NCI-H2107 treated with DMSO at 0.1 percent for 48 hours (cell line): ENCODE results near the gene FAM76B.
"Not testable (repeated sequence)": the region's sequence is repeated elsewhere in the genome, so short reads cannot be mapped to it uniquely, and the experiment has no call there.

Experiments used
- DNase-seq: peaks from one replicate; lab custom pipeline; 2025; ENCODE audit not compliant: unreplicated experiment; lab: John Stamatoyannopoulos, UW

The FAM76B gene

DNA sequence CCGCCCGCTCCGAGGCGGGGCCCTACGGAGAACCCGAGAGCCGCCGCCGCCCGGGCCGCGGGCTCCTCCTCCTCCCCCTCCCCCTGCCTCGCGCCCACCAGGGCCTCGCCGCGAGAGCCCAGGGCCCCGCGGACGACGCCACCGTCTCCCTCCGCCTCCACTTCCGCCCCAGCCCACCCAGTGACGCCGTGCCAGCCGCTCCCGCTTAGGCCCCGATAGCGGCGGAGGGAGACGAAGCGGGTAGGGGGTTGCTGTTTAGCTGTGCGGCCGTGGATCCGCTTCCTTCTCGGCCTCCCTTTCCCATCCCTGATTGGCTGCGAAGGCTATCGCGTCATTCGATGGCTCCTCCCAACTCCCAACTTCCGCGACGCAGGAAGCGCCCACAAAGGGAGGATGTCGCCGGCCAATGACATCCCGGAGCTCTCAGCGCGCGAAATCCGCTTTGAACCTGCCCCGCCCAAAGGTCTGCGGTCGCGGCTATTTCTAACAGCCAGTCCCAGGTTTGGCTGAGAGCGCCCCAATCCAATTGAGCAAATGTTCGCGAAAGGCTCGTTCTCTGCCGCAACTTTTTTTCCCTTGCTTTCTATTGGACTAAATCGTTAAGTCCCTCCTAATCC is at the start of gene FAM76B:
Gene FAM76B (minus strand): TSS at position 277 of the 617 bp plus-strand sequence. CDS start 304 bp downstream, outside the sequence.
- DNase-seq, result peak; percentile 93

DNA sequence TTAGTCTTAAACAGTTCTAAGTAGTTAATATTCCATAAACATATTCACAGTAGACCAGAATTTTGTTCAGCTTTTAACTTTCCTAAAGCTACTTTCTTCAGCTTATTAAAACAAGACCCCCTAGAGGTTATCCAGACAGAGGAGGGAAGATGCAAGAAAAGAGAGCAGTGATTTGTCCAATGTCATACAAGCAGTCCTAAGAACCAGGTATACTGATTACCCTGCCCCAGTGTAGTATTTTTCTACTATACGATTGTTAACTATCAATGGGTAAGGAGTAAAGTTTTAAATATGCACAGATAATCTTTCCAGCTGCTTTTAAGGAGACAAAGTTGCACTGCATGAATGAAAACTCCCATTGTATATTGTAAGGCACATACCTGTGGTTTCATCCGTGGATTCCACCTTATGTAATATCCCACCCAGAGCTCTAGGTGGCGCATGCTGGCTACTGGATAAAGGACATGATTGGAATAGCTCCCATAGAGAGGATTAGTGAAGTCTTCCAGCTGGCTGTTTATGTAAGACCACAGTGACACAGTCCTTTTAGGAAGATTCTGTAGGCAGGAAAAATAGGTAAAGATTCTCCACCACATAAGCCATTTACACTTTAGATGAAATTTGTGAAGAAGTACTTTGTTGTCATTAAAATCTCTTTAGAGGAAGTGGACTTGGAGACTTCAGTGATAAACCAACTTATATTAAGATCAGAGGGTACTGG is 46.3 kb upstream of the FAM76B start:
- DNase-seq, result peak; percentile 63

DNA sequence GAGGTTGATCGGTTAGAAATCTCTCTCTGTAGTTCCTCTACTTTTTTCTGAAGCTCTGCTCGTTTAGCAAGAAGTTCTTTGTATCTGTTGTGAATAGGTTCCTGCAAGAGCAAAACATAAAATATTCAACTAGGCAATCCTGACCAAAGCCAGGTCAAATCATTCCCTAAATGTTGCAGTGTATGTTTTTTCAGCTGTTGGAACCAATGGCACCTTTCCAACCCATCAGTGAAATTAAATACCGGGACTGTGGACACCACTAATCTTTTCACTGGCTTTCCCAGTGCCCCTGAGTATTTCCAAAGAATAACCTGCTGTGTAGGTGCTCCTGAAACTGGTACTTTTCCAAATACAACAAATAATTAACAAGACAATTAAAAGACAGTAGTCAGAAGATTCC is 45.8 kb upstream of the FAM76B start:
- no peak for DNase-seq

DNA sequence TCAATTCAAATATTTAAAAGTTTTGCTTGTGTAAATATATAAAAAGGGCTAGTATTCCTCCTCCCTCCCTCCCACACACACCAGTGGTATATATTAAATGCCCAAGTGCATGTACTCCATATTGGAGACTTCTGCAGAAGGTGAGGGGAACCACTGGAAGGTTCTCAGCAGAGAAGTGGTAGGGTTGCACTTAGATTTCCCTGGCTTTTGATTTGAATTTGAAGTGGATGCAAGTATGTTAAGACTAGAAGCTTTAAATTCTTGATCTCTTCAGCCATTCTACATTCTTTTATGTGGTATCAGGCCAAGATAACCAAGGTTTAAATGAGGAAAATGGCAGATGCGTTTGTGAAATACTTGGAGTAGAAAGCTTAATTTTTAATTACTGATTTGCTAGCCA is 43.8 kb upstream of the FAM76B start:
- DNase-seq, result no peak

DNA sequence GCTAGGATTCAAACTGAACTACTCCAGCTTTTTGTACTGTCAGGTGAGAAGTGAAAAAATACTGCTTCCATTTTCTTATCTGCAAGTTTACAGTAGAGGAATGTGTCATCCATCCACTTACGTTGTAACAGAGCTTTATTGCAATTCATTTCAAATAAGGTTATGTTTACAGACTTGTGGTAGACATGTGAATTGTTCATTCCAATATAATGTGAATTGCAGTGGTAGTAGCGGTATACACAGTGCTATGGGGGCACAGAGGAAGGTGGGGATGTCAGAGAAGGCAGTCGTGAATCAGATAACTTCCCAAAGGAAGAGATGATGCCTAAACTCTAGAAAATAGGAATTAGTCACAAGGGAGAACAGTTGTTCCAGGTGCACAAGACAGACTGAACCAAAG is 43.2 kb upstream of the FAM76B start:
- DNase-seq, result no peak

DNA sequence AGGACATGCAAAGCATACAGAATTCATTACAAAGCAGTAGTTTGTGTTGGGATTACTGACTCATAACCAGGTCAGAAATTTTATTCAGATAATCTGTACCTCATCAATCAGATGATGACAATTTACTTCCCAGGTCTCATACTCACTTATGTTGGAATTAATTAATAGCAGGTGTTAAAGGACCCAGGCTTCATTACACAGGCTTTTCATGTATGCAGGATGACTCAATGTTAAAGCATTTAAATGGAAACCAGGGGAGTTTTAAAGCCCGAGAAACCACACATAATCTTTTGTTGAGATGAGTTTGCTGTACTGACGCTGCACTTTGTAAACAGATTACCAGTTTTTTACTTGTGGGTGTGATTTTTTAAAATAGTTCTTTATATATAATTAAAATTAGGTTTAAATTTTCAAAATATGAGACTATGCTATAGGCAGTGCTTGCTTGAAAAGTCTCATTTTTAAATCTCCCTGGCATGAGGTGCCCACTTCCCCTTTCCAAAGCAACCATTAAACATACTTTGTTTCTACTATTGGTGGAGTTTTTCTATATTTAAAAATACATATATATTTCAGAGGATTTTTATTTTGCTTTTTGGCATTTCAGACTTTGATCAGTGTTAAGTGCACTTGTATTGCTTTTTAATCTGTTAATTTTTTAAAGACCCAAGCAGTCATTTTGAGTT is 41.8 kb upstream of the FAM76B start:
- DNase-seq, result no peak

DNA sequence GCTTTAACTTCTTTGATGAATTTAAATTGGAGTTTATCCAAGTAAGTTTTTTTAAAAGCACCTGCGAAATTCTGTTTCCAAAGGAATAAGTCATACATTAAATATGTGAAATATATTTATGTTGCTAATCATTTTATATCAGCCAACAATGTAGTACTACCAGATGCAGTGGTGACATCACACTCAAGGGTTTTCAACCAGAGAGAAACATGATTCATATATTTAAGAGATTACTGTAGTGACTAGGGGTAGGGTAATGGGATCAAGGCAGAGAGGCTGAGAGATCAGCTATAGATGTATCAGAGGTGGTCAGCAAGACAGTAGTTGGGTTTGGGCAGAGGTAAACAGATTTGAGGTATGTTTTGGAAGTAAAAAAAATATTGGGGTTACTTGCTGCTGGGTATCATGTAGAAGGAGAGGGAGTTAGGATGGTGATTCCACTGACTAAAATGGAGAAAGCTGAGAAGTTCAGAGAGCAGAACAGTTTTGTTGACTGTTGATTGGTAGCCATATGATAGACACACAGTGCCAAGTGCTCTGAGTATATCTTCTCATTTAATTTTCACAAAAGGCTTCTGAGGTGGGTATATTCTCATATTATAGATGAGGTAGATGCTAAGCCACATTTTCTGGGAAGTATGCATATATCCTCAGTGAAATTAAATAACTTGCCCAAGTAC is 40.1 kb upstream of the FAM76B start:
- no peak for DNase-seq

DNA sequence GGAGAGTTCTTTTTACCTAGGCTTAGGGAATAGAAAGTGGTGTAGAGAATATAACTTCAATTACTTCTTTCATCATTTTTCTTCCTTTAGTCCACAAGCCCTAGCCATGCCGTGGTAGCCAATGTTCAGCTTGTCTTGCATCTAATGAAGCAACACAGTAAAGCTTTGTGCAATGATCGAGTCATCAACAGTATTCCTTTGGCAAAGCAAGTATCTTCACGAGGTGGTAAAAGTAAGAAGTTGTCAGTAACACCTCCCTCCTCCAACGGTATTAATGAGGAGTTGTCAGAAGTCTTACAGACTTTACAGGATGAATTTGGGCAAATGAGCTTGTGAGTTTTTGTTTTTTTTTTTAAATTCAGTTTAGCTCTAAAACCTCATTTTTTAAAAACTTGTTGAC is 38.1 kb upstream of the FAM76B start:
- no peak for DNase-seq

DNA sequence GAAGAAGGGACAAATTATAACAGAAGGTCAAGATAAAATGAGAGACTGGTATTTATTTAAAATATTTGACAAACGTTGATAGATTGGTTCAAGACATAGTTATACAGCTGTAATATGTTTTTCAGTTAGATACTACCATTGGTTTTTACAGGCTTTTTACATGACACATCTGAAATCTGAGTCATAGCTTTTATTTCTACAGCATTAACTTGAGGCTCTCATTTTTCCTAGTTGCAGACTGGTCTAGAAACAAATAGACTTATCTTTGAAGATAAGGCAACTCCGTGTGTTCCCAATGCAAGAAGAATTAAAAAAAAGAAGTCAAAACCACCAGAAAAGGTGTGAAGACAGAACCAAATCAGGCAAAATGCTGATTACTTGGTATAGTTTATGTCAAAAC is 32.1 kb upstream of the FAM76B start:
- DNase-seq, result no peak

DNA sequence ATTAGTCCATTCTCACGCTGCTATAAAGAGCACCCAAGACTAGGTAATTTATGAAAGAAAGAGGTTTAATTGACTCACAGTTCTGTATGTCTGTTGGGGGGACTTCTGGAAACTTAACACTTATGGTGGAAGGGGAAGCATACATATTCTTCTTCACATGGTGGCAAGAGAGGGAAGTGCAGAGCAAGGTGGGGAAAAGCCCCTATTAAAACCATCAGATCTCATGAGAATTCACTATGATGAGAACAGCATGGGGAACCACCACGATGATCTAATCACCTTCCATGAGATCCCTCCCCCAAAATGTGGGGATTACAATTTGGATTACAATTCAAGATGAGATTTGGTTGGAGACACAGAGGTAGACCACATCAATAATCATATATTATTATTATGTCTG is 26.5 kb upstream of the FAM76B start:
- DNase-seq, result no peak

DNA sequence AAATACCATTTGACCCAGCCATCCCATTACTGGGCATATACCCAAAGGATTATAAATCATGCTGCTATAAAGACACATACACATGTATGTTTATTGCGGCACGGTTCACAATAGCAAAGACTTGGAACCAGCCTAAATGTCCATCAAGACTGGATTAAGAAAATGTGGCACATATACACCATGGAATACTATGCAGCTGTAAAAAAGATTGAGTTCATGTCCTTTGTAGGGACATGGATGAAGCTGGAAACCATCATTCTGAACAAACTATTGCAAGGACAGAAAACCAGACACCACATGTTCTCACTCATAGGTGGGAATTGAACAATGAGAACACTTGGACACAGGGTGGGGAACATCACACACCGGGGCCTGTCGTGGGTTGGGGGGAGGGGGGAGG is 21.5 kb upstream of the FAM76B start:
- not testable (repeated sequence) for DNase-seq

DNA sequence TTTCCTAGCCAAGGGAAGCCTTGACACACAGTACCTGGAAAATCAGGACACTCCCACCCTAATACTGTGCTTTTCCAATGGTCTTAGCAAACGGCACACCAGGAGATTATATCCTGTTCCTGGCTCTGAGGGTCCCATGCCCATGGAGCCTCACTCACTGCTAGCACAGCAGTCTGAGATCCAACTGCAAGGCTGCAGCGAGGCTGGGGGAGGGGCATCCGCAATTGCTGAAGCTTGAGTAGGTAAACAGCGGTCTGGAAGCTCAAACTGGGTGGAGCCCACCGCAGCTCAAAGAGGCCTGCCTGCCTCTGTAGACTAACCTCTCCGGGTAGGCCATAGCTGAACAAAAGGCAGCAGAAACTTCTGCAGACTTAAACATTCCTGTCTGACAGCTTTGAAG is 16.9 kb upstream of the FAM76B start:
- DNase-seq, result not testable (repeated sequence)

DNA sequence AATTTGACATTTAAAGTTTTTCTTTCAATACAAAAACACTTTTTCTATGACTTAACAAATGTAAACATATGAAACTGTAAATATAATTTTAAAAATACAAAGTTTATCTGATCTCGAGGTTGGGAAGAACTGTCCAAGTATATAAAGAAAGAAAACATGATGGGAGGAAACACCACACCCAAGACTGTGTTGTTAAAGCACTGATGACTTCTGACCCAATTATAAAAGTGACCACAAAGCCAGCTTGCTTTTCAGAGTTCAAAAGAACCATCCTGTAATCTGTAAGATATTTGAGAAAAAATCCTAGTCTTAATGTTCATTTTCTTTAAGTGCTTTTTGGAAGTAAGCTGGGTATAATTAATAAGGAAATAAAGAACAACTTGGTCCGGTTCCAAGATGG is 16.3 kb upstream of the FAM76B start:
- DNase-seq, result no peak

DNA sequence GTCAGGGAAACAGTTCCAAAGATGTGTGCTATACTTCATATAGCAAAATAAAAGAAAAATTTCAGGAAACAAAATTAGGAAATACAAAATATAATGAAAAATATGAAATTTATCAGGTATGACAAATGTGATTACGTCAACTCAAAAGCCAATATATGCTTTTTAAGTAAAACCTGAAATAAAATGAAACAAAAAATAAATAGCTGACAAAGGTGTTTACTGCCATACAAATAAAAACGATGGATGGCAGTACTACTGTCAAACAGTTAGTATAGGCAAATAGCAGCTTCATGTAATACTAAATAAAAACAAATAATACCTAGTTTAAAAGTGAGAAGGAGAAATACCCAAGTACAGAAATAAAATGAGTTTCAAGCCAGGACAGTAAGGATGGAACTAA is 14.4 kb upstream of the FAM76B start:
- DNase-seq, result no peak

DNA sequence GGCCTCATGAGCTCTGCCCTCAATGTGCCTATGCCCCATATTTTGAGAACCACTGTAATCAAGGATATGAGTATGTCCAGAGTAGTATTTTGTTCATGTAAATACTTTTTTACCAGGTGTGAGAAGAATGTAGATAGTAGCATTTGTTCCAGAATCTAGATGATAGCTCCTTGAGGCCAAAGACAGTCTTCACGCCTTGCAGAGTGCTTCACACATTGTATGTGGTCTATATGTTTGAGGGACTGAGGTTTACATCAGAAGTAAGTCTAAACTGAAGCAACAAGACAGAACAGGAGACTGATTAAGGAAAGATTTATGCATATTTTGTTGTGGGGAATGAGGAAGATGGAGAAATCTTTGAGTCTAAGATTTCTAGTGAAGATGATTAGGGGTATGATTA is 13.2 kb upstream of the FAM76B start:
- no peak for DNase-seq

DNA sequence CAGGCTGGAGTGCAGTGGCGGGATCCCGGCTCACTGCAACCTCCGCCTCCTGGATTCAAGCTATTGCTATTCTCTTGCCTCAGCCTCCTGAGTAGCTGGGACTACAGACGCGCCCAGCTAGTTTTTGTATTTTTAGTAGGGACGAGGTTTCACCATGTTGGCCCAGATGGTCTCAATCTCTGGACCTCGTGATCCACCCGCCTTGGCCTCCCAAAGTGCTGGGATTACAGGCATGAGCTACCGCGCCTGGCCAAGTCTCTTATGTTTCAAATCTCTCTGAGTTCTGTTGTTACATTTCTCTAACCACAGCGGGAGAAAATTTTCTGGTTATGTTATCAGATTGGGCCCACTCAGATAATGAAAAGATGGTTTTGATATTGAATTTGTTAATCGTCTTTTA is 10.9 kb upstream of the FAM76B start:
- no peak for DNase-seq

DNA sequence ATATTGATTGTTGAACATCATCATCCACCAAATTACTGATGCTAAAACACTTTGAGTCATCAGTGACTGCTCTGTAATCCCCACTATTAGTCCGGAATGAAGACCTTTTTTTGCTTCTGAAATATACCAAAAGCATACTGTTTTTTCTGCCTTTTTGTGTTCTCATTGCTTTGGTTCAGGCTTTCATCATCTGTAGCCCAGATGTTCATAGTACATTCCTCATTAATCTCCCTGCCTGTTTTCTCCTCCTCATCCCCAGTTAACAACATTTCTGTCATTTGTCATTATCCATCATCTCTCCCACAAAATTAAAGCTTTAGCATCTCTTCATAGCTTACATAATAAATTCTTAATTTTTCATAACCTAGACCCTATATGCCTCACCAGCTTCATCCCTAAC is 10.0 kb upstream of the FAM76B start:
- no peak for DNase-seq

DNA sequence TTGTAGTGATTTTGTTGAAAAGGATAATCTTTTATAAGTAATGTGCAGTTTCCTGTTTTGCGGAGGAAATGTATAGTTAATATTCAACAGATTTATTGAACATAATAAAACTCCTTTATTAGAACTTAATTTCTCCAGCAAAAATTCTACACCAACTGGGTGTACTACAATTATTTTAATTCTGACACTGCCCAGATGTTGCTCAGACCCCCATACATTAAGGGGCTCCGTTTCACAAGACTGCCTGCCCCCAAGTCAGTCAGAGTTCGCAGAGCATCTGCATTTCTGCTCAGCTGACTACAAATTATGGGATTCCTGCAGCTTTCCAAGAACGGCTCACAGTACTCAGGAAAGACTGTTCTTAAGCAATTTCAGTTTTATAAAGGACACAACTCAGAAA is 6.9 kb upstream of the FAM76B start:
- no peak for DNase-seq

DNA sequence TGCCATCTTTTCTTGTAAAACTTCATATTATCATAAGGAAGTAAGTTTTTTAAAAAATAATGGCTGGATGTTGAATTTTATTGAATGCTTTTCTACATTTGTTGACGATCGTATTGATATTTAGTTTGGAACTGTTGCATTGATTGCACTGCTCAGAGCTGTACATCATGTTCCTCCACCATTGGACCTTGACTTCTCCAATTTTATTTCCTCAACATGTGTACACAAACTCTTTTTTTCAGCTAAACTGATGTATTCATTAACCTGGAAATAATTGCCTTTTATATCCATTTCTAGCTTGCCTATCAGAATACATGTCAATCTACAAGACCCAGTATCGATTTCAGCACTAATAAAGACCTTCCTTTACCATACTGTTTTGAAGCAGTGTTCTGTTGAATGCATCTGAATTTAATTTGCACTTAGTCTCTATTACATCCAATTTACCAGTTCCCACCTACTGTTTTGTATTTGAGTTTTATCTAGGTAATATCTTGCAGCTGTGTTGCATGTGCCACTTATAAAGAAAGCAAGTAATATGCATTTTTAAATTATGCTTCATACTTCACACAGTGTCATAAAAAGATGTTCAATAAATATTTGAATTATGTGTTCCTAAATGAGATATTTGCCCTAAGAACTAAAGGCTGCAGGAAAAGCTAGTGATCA is 6.2 kb upstream of the FAM76B start:
- DNase-seq, result no peak

DNA sequence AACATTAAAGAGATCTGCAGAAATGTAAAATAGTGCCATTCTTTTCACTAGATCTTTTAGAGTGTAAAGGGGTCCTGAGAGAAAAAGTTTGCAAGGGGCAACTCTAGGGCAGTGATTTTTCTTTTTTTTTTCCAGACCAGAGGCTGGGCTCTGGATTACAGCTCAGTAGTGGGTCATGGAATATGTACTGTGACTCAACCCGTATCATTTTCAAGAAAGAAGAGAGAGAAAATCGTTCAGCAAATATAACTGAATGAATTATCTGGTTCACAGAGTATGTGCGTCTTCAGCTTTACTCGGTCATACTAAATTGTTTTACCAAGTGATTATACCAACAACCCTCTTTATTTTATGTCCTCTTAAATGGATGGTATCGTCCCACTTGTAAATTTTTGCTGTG is 4.5 kb upstream of the FAM76B start:
- DNase-seq, result no peak

DNA sequence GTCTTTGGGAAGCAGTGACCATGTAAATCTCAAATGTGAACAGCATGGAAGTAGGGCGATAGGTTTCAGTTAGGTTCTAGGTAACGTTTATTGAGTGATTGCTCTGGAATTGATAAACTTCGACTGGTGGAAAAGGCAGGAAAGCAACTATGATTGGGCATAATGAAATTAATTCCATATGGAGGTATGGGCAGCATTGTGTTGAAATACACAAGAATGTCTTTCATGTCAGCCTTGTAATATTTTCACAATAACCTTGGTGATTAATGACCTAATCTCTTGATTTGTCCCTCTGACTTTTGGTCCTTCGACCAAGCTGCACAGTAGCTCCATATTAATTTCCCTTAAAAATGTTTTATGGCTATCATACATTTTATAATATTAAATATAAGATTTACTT is 3.5 kb upstream of the FAM76B start:
- DNase-seq, result no peak
